Stimulated activated naive B cell treated with anti-CD40 and anti-IgM and Interleukin-4, amounts not matched to agents 10 μg/mL and 1 μg/mL and 100 μg/mL, for 72 hours (primary cell): Measurements from ENCODE around the gene PPME1.

Experiments
- ATAC-seq, 2 donors: fragments of 150-1000 bp; cut with Tn5 transposase; replicated peaks; 2 replicates each; pipeline ENCODE4 v1.10.0; 2021; ENCODE audit warnings: moderate library complexity in 1 of 2
- DNase-seq: peaks from one replicate; pipeline ENCODE4 v3.0.0; 2021
- H3K27ac Mint-ChIP-seq: one replicate; pipeline ENCODE4 v1.8.0; 2022; ENCODE audit warnings: mild to moderate bottlenecking, mixed read lengths
- H3K27me3 Mint-ChIP-seq, 2 donors: one replicate each; pipeline ENCODE4 v1.8.0; 2022; ENCODE audit warnings: mixed read lengths in 2 of 2
- H3K36me3 Mint-ChIP-seq, 2 donors: one replicate each; pipeline ENCODE4 v1.8.0; 2022; ENCODE audit warnings: mixed read lengths in 2 of 2, mild to moderate bottlenecking in 1 of 2
- H3K4me1 Mint-ChIP-seq, 2 donors: one replicate each; pipeline ENCODE4 v1.8.0; 2022; ENCODE audit warnings: mixed read lengths in 2 of 2, mild to moderate bottlenecking in 1 of 2
- H3K4me3 Mint-ChIP-seq, 2 donors: one replicate each; pipeline ENCODE4 v1.8.0; 2022; ENCODE audit warnings: mild to moderate bottlenecking in 2 of 2, mixed read lengths in 2 of 2, moderate library complexity in 1 of 2
- H3K9me3 Mint-ChIP-seq, 2 donors: one replicate each; pipeline ENCODE4 v1.8.0; 2022; ENCODE audit warnings: mixed read lengths in 2 of 2, mild to moderate bottlenecking in 1 of 2

Gene PPME1

DNA sequence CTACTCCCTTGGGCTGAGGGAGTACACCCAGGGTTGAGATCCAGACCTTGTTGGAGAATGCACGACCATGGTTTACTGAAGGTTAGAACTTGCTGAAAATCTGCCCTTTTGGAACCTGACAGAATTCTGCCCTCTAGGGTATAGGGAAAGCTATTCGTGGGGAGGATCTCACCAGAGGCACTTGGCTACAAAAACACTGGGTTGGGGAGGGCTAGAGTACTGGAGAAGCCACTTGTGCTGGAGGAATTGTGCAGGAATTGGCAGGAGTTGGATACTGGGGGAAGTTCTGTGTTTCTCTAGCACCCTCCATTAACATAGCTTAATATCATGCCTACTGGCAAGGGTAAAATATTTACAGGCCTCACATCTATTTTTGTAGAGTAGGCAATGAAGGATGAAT, 55.8 kb downstream of the PPME1 start:
- H3K27me3 Mint-ChIP-seq, result no peaks in the 10 kb centered on the region

DNA sequence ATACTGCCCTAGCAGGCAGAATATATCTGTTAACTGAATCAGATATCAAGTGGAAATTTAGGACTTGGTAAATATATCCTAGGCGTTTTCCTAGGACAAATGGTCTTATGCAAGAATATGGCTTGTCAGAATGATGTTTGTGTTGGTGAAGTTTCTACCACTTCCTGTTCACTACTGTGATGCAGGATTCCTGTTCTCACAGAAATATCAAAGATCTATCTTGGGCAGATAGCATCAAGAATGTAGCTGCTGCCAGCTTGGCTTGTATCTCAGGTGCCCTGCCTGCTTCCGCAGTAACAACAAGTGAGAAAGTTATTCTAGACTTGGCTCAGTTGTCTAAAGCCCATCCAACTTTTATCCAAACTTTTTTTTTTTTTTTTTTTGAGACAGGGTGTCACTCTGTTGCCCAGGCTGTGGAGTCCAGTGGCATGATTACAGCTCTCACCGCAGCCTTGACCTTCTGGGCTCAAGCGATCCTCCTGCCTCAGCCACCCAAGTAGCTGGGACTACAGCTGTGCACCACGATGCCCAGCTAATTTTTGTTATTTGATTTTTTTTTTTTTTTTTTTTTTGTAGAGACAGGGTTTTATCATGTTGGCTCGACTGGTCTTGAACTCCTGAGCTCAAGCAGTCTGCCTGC, 61.3 kb downstream of the PPME1 start:
- Mint-ChIP-seq H3K4me1 (no peaks in the 10 kb centered on the region), H3K27me3 (no peaks in the 10 kb centered on the region), H3K36me3 (peaks cover 4 to 18% of the 10 kb centered on the region in 2 donors), H3K9me3 (no peaks in the 10 kb centered on the region), H3K4me3 (no peak overlapping the region), H3K27ac (no peak overlapping the region)
- ATAC-seq, result no peak
- no peak for DNase-seq

More for the DNA sequence above, 55.8 kb downstream of the PPME1 start:
- Mint-ChIP-seq H3K4me3 (no peak overlapping the region), H3K9me3 (no peaks in the 10 kb centered on the region), H3K36me3 (peaks cover 20 to 40% of the 10 kb centered on the region in 2 donors), H3K4me1 (no peaks in the 10 kb centered on the region), H3K27ac (no peak overlapping the region)
- ATAC-seq (no peak), DNase-seq (no peak)

GRCh38 chr11:74233683-74234082, 62.6 kb downstream of the PPME1 start:
- Mint-ChIP-seq H3K36me3 (peaks cover 7 to 22% of the 10 kb centered on the region in 2 donors), H3K27ac (no peak overlapping the region), H3K27me3 (no peaks in the 10 kb centered on the region), H3K9me3 (no peaks in the 10 kb centered on the region), H3K4me3 (no peak overlapping the region), H3K4me1 (no peaks in the 10 kb centered on the region)
- ATAC-seq, result peak; percentile 76 to 78
- DNase-seq, result no peak

DNA sequence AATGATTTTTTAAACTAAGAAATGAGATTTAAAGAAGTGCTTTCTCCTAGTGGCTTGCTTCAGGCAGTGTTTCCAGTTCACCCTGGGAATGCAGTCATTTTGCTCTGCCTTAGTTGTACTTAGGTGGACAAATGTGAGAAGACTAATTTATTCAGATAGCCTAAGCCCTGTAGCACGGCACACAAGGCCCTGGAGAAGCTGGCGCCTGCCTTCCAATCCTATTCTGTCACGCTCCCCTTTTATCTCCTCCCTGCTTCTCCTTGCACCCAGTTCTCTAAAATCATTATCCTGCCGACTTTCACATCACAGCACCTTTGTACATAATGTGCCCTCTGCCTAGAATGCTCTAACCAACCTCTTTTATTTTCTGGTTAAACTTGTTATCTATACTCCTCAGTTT, 64.0 kb downstream of the PPME1 start:
- Mint-ChIP-seq H3K27me3 (no peaks in the 10 kb centered on the region), H3K4me3 (no peak overlapping the region), H3K9me3 (no peaks in the 10 kb centered on the region), H3K4me1 (no peaks in the 10 kb centered on the region), H3K36me3 (peaks cover 17 to 28% of the 10 kb centered on the region in 2 donors), H3K27ac (no peak overlapping the region)
- DNase-seq (no peak), ATAC-seq (no peak)

DNA sequence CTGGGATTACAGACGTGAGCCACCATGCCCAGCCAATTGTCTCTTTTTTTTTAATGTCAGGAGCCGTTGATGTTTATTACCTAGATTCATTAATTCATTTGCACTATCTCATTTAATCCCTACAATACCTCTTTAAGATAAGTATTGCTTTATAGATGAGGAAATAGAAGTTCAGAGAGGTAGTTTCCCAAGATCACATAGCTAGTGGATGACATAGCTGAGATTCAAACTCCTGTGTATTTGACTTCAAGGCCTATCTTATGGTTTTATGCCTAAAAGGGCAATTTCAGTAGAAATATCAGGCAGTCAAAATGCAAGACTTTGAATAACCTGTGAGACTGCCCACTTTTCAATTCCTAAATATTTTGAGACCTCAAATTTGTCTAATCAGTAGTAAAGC, 66.5 kb downstream of the PPME1 start:
- H3K36me3 Mint-ChIP-seq, result peaks cover 26 to 41% of the 10 kb centered on the region in 2 donors
- ATAC-seq, result no peak
- no peak overlapping the region for H3K27ac Mint-ChIP-seq
- no peaks in the 10 kb centered on the region for H3K27me3 Mint-ChIP-seq
- no peaks in the 10 kb centered on the region for H3K9me3 Mint-ChIP-seq
- H3K4me1 Mint-ChIP-seq, result no peaks in the 10 kb centered on the region
- DNase-seq, result no peak
- no peak overlapping the region for H3K4me3 Mint-ChIP-seq

DNA sequence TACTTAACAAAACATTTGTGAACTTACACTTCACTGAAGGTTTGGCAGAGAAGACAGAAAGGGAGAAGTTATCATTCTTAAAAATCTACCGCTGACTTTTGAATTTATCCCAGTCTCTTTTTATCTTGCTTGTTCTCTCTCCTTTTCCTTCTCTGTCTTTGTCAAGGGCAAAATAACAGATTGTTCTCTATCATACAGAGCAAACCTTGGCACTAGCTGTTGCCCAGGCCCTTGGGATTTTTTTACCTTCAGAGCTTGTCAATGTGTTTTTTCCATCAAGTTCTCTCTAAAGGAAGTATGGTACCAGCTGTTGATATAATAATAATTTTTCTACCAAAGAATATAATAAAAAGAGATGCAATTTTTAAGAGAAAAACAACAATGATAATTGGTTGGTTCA, 67.2 kb downstream of the PPME1 start:
- H3K27ac Mint-ChIP-seq, result no peak overlapping the region
- no peak for DNase-seq
- no peak overlapping the region for H3K4me3 Mint-ChIP-seq
- peaks cover 27 to 42% of the 10 kb centered on the region in 2 donors for H3K36me3 Mint-ChIP-seq
- H3K27me3 Mint-ChIP-seq, result no peaks in the 10 kb centered on the region
- no peaks in the 10 kb centered on the region for H3K4me1 Mint-ChIP-seq
- no peak for ATAC-seq
- H3K9me3 Mint-ChIP-seq, result no peaks in the 10 kb centered on the region

DNA sequence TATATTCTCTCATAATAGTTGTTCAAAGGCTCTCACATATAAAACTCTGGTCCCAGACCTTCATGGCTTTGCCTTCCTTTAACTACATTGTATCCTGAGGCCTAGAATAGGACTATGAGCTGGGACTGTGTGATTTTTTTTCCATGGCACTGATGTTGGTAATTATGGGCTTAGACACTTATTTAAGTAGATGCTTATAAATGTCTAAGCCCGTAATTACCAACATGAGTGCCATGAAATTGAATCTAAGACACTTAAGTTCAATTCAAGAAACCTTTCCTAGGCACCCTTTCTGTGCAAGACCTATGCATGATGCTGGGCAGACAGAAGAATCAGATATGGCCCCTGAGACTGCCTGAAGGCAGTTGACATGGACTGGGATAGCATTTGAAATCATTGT, 77.4 kb downstream of the PPME1 start:
- Mint-ChIP-seq H3K4me3 (no peak overlapping the region), H3K36me3 (peaks cover 20 to 53% of the 10 kb centered on the region in 2 donors), H3K27me3 (no peaks in the 10 kb centered on the region), H3K4me1 (no peaks in the 10 kb centered on the region), H3K27ac (no peak overlapping the region), H3K9me3 (no peaks in the 10 kb centered on the region)
- no peak for ATAC-seq
- DNase-seq, result no peak

GRCh38 chr11:74249496-74249895, 78.4 kb downstream of the PPME1 start:
- ATAC-seq, result no peak
- H3K27ac Mint-ChIP-seq, result no peak overlapping the region
- peaks cover 29 to 62% of the 10 kb centered on the region in 2 donors for H3K36me3 Mint-ChIP-seq

GRCh38 chr11:74253361-74253760, 82.3 kb downstream of the PPME1 start:
- Mint-ChIP-seq H3K27me3 (no peaks in the 10 kb centered on the region), H3K27ac (no peak overlapping the region), H3K36me3 (peaks cover 24 to 46% of the 10 kb centered on the region in 2 donors), H3K9me3 (no peaks in the 10 kb centered on the region), H3K4me3 (no peak overlapping the region), H3K4me1 (peaks cover 0 to 6% of the 10 kb centered on the region in 2 donors)
- ATAC-seq, result no peak
- DNase-seq, result no peak

More at GRCh38 chr11:74249496-74249895, 78.4 kb downstream of the PPME1 start:
- Mint-ChIP-seq H3K27me3 (no peaks in the 10 kb centered on the region), H3K4me3 (no peak overlapping the region), H3K4me1 (no peaks in the 10 kb centered on the region), H3K9me3 (no peaks in the 10 kb centered on the region)
- no peak for DNase-seq

GRCh38 chr11:74255741-74256375, 84.8 kb downstream of the PPME1 start:
- ATAC-seq (peak; percentile 79), DNase-seq (peak; percentile 33)
- Mint-ChIP-seq H3K4me1 (peaks cover 0 to 6% of the 10 kb centered on the region in 2 donors), H3K27ac (no peak overlapping the region), H3K27me3 (no peaks in the 10 kb centered on the region), H3K4me3 (no peak overlapping the region), H3K9me3 (no peaks in the 10 kb centered on the region), H3K36me3 (peaks cover 19 to 33% of the 10 kb centered on the region in 2 donors)

DNA sequence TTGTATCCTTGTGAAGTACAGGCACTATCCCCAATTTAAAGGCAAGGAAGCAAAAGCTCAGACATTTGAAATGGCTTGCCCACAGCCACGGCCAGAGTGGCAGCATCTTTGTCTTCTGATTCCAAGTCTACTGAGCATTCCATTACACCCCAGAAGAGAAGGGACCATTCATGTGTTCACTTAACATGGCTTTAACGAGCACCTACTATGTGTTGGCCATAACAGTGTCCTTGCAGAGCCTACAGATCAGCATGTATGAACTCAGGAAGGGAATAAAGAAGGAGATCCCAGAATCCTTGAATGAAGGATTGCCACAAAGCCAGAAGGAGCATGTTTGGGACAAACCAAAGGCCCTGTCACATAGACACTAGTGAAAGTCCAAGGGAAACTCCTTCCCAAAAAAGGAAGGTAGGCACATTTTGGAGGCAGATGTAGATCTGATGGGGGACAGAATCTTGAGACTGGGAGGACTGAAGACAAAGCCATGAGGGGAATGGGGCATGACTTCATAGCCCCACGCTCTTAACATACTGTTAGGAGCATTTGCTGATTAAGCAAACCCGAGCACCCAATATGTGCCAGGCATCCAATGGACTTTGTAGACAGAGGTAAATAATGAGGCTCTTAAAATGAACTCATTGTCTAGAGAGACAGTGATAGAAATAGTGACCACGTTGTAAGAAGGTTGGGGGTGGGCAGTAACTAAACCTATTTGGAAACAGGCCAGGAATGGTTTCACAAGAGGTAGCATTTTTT, 85.5 kb downstream of the PPME1 start:
- no peak for ATAC-seq

DNA sequence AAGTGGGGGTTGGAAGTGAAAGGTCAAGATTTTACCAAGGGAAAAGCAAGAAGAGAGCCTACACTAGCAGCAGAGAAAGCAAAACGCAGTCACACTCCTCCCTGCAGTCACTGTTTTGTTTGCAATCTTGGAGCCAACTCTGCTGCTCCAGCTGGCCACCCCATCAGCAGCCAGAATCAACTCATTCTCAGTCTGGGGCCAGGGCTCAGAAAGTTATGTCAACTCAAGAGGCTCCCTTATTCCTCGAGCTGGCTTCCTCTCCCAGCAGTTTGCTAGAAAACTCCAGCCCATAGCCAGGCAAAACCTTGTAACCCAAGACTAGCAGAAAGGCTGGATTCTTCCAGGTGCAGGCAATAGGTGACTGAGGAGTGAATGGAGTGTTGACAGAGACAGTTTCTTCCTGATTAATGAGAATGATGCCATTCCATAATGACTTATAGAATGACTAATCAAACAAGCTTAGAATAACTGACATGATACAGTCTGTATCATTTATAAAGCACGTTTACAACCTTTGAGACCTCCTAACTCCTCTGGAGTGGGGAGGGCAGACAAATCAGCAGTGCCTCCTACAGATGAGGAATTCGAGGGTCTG, 87.0 kb downstream of the PPME1 start:
- H3K9me3 Mint-ChIP-seq, result no peaks in the 10 kb centered on the region
- H3K27ac Mint-ChIP-seq, result no peak overlapping the region
- ATAC-seq (no peak), DNase-seq (no peak)
- peaks cover 0 to 6% of the 10 kb centered on the region in 2 donors for H3K4me1 Mint-ChIP-seq
- H3K36me3 Mint-ChIP-seq, result peaks cover 19 to 25% of the 10 kb centered on the region in 2 donors
- H3K4me3 Mint-ChIP-seq, result no peak overlapping the region
- peaks cover 4 to 10% of the 10 kb centered on the region in 2 donors for H3K27me3 Mint-ChIP-seq

More for the DNA sequence above, 85.5 kb downstream of the PPME1 start:
- no peak overlapping the region for H3K4me3 Mint-ChIP-seq
- DNase-seq, result no peak
- H3K9me3 Mint-ChIP-seq, result no peaks in the 10 kb centered on the region
- no peaks in the 10 kb centered on the region for H3K27me3 Mint-ChIP-seq
- H3K4me1 Mint-ChIP-seq, result peaks cover 0 to 6% of the 10 kb centered on the region in 2 donors
- H3K27ac Mint-ChIP-seq, result no peak overlapping the region
- H3K36me3 Mint-ChIP-seq, result peaks cover 19 to 32% of the 10 kb centered on the region in 2 donors

DNA sequence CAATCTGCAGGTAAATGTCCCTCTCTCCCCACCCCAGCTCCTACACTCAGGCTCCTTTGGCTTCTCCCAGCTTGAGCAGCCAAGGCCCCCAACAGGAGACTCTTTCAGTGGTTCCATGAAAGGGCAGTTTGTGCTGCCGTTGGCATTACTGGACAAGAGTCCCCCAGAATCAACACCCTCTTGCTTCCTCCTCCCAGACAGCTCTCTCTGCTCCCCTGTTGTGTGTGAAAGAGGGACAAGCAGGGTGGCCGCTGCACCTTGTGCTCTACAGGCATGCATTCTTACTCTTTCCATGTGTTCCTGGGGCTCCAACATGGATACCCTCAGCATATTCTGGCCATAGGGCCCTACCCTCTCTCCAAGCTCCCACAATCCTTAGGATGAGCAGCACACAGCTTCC, 91.6 kb downstream of the PPME1 start:
- no peak overlapping the region for H3K27ac Mint-ChIP-seq
- H3K27me3 Mint-ChIP-seq, result peaks cover 5 to 12% of the 10 kb centered on the region in 2 donors
- ATAC-seq (no peak), DNase-seq (no peak)
- H3K9me3 Mint-ChIP-seq, result no peaks in the 10 kb centered on the region
- H3K36me3 Mint-ChIP-seq, result no peaks in the 10 kb centered on the region
- no peaks in the 10 kb centered on the region for H3K4me1 Mint-ChIP-seq
- no peak overlapping the region for H3K4me3 Mint-ChIP-seq

DNA sequence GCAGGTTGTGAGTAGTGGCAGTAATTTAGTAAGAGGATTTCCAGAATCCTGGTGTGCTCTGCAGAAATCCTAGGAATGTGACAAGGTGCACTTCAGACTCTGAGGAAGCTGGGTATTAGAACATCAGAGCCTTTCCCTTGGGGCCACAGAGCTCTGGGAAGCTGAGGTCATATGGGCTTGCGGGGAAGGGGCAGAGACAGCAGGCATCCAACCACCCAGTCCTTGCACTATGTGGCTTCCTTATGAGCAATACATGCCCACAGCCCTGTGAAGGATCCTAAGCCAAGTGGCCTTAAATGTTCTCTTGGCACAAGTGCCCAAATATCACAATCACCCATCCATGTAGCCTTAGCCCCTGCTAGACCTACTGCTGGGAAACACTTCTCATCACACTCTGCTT, 94.2 kb downstream of the PPME1 start:
- no peaks in the 10 kb centered on the region for H3K36me3 Mint-ChIP-seq
- H3K27ac Mint-ChIP-seq, result no peak overlapping the region
- no peak for ATAC-seq
- no peak for DNase-seq
- H3K4me1 Mint-ChIP-seq, result no peaks in the 10 kb centered on the region
- no peak overlapping the region for H3K4me3 Mint-ChIP-seq
- H3K9me3 Mint-ChIP-seq, result no peaks in the 10 kb centered on the region
- H3K27me3 Mint-ChIP-seq, result peaks cover 9 to 12% of the 10 kb centered on the region in 2 donors
